ENCODE results near the gene ANKRD12. TPM values are rescaled to one million over a fixed set of nuclear protein-coding genes. Genes with fewer than 3 reads are reported as not detected.
"Not testable (repeated sequence)": the region's sequence is repeated elsewhere in the genome, so short reads cannot be mapped to it uniquely, and the experiment has no call there.

ANKRD12 gene
- total RNA-seq, 1 donor from 2014 or later = 9.2 TPM

GRCh38 chr18:9259173-9259572 is 122.6 kb downstream of the ANKRD12 start:
- FAIRE-seq (no peak), DNase-seq (ENCODE audit: low read depth) (no peak)
- no peak overlapping the region for H3K4me3 ChIP-seq (ENCODE audit: low read depth, low read length)
- no peaks in the 10 kb centered on the region for H3K36me3 ChIP-seq (ENCODE audit: control insufficient read depth, insufficient read depth, low read length)
- no peaks in the 10 kb centered on the region for H3K27me3 ChIP-seq (ENCODE audit: control insufficient read depth, insufficient read depth, low read length)
- no peak for TF ChIP-seq CTCF (IDR thresholded peaks at IDR 0.05; ENCODE audit: insufficient read depth, low read length, severe bottlenecking)

- TF ChIP-seq CTCF (IDR thresholded peaks at IDR 0.05; ENCODE audit: insufficient read depth, low read length, severe bottlenecking) = no peak
- H3K4me3 ChIP-seq (ENCODE audit: low read depth, low read length) = no peak overlapping the region
- FAIRE-seq (no peak), DNase-seq (ENCODE audit: low read depth) (no peak)
- no peaks in the 10 kb centered on the region for H3K27me3 ChIP-seq (ENCODE audit: control insufficient read depth, insufficient read depth, low read length)
- H3K36me3 ChIP-seq (ENCODE audit: control insufficient read depth, insufficient read depth, low read length) = peaks cover 2% of the 10 kb centered on the region
Measured at GRCh38 chr18:9260388-9261380, 124.1 kb downstream of the ANKRD12 start.

- DNase-seq (ENCODE audit: low read depth) (no peak), FAIRE-seq (no peak)
- Histone ChIP-seq H3K36me3 (ENCODE audit: control insufficient read depth, insufficient read depth, low read length) (peaks cover 2% of the 10 kb centered on the region), H3K4me3 (ENCODE audit: low read depth, low read length) (no peak overlapping the region), H3K27me3 (ENCODE audit: control insufficient read depth, insufficient read depth, low read length) (no peaks in the 10 kb centered on the region)
- TF ChIP-seq CTCF (IDR thresholded peaks at IDR 0.05; ENCODE audit: insufficient read depth, low read length, severe bottlenecking) = no peak
Measured at GRCh38 chr18:9263264-9263663, 126.7 kb downstream of the ANKRD12 start.

GRCh38 chr18:9264797-9265196 is 128.2 kb downstream of the ANKRD12 start:
- not testable (repeated sequence) for H3K27me3 ChIP-seq (ENCODE audit: control insufficient read depth, insufficient read depth, low read length); H3K4me3 ChIP-seq (ENCODE audit: low read depth, low read length); DNase-seq (ENCODE audit: low read depth); H3K36me3 ChIP-seq (ENCODE audit: control insufficient read depth, insufficient read depth, low read length); FAIRE-seq

GRCh38 chr18:9273221-9273620 is 136.6 kb downstream of the ANKRD12 start:
- TF ChIP-seq CTCF (IDR thresholded peaks at IDR 0.05; ENCODE audit: insufficient read depth, low read length, severe bottlenecking) = no peak
- Histone ChIP-seq H3K36me3 (ENCODE audit: control insufficient read depth, insufficient read depth, low read length) (peaks cover 2% of the 10 kb centered on the region), H3K4me3 (ENCODE audit: low read depth, low read length) (no peak overlapping the region), H3K27me3 (ENCODE audit: control insufficient read depth, insufficient read depth, low read length) (no peaks in the 10 kb centered on the region)
- no peak for FAIRE-seq
- no peak for DNase-seq (ENCODE audit: low read depth)

GRCh38 chr18:9275890-9276289 is 139.3 kb downstream of the ANKRD12 start:
- no peak for TF ChIP-seq CTCF (IDR thresholded peaks at IDR 0.05; ENCODE audit: insufficient read depth, low read length, severe bottlenecking)
- Histone ChIP-seq H3K4me3 (ENCODE audit: low read depth, low read length) (no peak overlapping the region), H3K27me3 (ENCODE audit: control insufficient read depth, insufficient read depth, low read length) (no peaks in the 10 kb centered on the region), H3K36me3 (ENCODE audit: control insufficient read depth, insufficient read depth, low read length) (peaks cover 2% of the 10 kb centered on the region)
- DNase-seq (ENCODE audit: low read depth) (no peak), FAIRE-seq (no peak)

All from bronchial epithelial cell (primary cell).